Measurements from ENCODE around the gene NNT. TPM values are rescaled to one million over a fixed set of nuclear protein-coding genes. Genes with fewer than 3 reads are reported as not detected.
"Not testable (repeated sequence)": the region's sequence is repeated elsewhere in the genome, so short reads cannot be mapped to it uniquely, and the experiment has no call there.

Gene NNT
- total and polyA plus RNA-seq, 9 of the 15 experiments (the other 6 are each of a cell fraction or from before 2014, with no cell fraction given): 21.9 to 68.6 (median 42.2) TPM

- no peak for FAIRE-seq
- H3K4me3 ChIP-seq: no peak overlapping the region
- H3K9ac ChIP-seq (ENCODE audit: insufficient read depth in 1 of 2, low read depth in 2 of 2, low read length in 2 of 2): no peak overlapping the region
- in situ Hi-C loops (cut with MboI): no loop called here
- intact Hi-C loops (cut with micrococcal nuclease): loop anchor here (5.0 kb wide), 2 partner anchors 601 to 1041 kb away; no protein-coding TSS in a partner anchor
- DNase-seq (ENCODE audit: extremely low read depth in 1 of 4, low spot score in 3 of 4): no peak
- 5% methylated on average over 2 of the region's 2 CpGs for WGBS (ENCODE audit: insufficient coverage, low coverage, missing lambda C conversion rate)
- ATAC-seq: no peak
- no peak overlapping the region for H2AFZ ChIP-seq (ENCODE audit: low read depth, low read length)
- ChIA-PET CTCF (ENCODE audit: low intra/inter-chr PET ratio) (interaction anchor here (0.7 kb wide), 1 partner anchor 146 kb away, joined by 3 read pairs; no protein-coding TSS in a partner anchor), POLR2A (no interaction called here)
- TF ChIP-seq, protein P1, sequence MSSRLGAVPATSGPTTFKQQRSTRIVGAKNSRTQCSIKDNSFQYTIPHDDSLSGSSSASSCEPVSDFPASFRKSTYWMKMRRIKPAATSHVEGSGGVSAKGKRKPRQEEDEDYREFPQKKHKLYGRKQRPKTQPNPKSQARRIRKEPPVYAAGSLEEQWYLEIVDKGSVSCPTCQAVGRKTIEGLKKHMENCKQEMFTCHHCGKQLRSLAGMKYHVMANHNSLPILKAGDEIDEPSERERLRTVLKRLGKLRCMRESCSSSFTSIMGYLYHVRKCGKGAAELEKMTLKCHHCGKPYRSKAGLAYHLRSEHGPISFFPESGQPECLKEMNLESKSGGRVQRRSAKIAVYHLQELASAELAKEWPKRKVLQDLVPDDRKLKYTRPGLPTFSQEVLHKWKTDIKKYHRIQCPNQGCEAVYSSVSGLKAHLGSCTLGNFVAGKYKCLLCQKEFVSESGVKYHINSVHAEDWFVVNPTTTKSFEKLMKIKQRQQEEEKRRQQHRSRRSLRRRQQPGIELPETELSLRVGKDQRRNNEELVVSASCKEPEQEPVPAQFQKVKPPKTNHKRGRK (tag; IDR thresholded peaks at IDR 0.05): peak; percentile 59
- no peak for TF ChIP-seq MAFF (IDR thresholded peaks at IDR 0.05; ENCODE audit: low read length)
- no peak overlapping the region for H3K4me2 ChIP-seq (ENCODE audit: insufficient read depth, low read length)
- H3K36me3 ChIP-seq (ENCODE audit: control insufficient read depth, insufficient read depth, low read length): no peaks in the 10 kb centered on the region
- H3K9me1 ChIP-seq (ENCODE audit: control insufficient read depth, insufficient read depth, low read length): no peaks in the 10 kb centered on the region
- H3K27ac ChIP-seq (ENCODE audit: extremely low read depth, low read depth, low read length): no peak overlapping the region
- no peaks in the 10 kb centered on the region for H4K20me1 ChIP-seq (replicated peaks; ENCODE audit: control insufficient read depth, insufficient read depth, low read length)
- no peaks in the 10 kb centered on the region for H3K9me3 ChIP-seq (replicated peaks; ENCODE audit: control insufficient read depth, insufficient read depth, low read depth, low read length)
- H3K79me2 ChIP-seq (ENCODE audit: control insufficient read depth, insufficient read depth, low read length): no peaks in the 10 kb centered on the region
- H3K27me3 ChIP-seq (ENCODE audit: control insufficient read depth in 2 of 2, insufficient read depth in 2 of 2, low read length in 2 of 2): no peaks in the 10 kb centered on the region
- BruUV-seq (replicated peaks): no TSS peak
- no peaks in the 10 kb centered on the region for H3K4me1 ChIP-seq (replicated peaks in 1 of 2; ENCODE audit: control insufficient read depth in 2 of 2, insufficient read depth in 2 of 2, low read length in 2 of 2)
Observed at GRCh38 chr5:43730832-43731342, 127.9 kb downstream of the NNT start.

DNA sequence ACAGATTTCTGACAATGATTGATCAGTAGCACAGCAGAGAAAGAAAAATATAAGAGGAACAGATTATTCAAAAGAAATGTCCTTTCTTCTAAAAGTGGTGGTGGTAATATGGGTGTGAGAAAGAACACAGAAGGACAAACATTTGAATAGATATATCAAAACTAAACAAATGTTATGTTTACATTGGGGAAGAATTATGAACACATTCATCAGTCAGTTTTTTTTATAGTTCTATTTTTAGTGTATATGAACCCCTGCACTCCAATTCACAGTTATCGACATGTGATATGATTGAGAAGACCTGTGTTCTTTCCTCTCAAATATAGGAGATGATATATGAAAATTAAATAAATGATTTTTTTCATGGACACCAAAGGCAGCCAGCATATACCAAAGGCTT lies 128.6 kb downstream of the NNT start:
- in situ Hi-C loops (cut with MboI): no loop called here
- no peak overlapping the region for H3K4me2 ChIP-seq (ENCODE audit: insufficient read depth, low read length)

GRCh38 chr5:43745923-43746548 lies 143.1 kb downstream of the NNT start:
- H3K9ac ChIP-seq (ENCODE audit: insufficient read depth in 1 of 2, low read depth in 2 of 2, low read length in 2 of 2); H3K36me3 ChIP-seq (ENCODE audit: control insufficient read depth, insufficient read depth, low read length); H3K9me3 ChIP-seq (replicated peaks; ENCODE audit: control insufficient read depth, insufficient read depth, low read depth, low read length); H3K4me3 ChIP-seq; DNase-seq (ENCODE audit: extremely low read depth in 1 of 4, low spot score in 3 of 4); H3K27ac ChIP-seq (ENCODE audit: extremely low read depth, low read depth, low read length); H3K4me2 ChIP-seq (ENCODE audit: insufficient read depth, low read length); FAIRE-seq; CTCF ChIA-PET (ENCODE audit: low intra/inter-chr PET ratio); ATAC-seq; POLR2A ChIA-PET; H3K9me1 ChIP-seq (ENCODE audit: control insufficient read depth, insufficient read depth, low read length); H4K20me1 ChIP-seq (replicated peaks; ENCODE audit: control insufficient read depth, insufficient read depth, low read length); H3K27me3 ChIP-seq (ENCODE audit: control insufficient read depth in 2 of 2, insufficient read depth in 2 of 2, low read length in 2 of 2); BruUV-seq (replicated peaks); H2AFZ ChIP-seq (ENCODE audit: low read depth, low read length); in situ Hi-C loops (cut with MboI); intact Hi-C loops (cut with micrococcal nuclease); H3K79me2 ChIP-seq (ENCODE audit: control insufficient read depth, insufficient read depth, low read length); H3K4me1 ChIP-seq (replicated peaks in 1 of 2; ENCODE audit: control insufficient read depth in 2 of 2, insufficient read depth in 2 of 2, low read length in 2 of 2): not testable (repeated sequence)
- WGBS (ENCODE audit: insufficient coverage, low coverage, missing lambda C conversion rate): 2% methylated on average over 20 of the region's 32 CpGs

More for the DNA sequence above, 128.6 kb downstream of the NNT start:
- ChIA-PET POLR2A (no interaction called here), CTCF (ENCODE audit: low intra/inter-chr PET ratio) (no interaction called here)
- Histone ChIP-seq H3K4me3 (no peak overlapping the region), H3K36me3 (ENCODE audit: control insufficient read depth, insufficient read depth, low read length) (no peaks in the 10 kb centered on the region), H3K27me3 (ENCODE audit: control insufficient read depth in 2 of 2, insufficient read depth in 2 of 2, low read length in 2 of 2) (no peaks in the 10 kb centered on the region), H4K20me1 (replicated peaks; ENCODE audit: control insufficient read depth, insufficient read depth, low read length) (no peaks in the 10 kb centered on the region), H3K9me3 (replicated peaks; ENCODE audit: control insufficient read depth, insufficient read depth, low read depth, low read length) (no peaks in the 10 kb centered on the region), H3K4me1 (replicated peaks in 1 of 2; ENCODE audit: control insufficient read depth in 2 of 2, insufficient read depth in 2 of 2, low read length in 2 of 2) (no peaks in the 10 kb centered on the region), H2AFZ (ENCODE audit: low read depth, low read length) (no peak overlapping the region), H3K79me2 (ENCODE audit: control insufficient read depth, insufficient read depth, low read length) (no peaks in the 10 kb centered on the region), H3K9ac (ENCODE audit: insufficient read depth in 1 of 2, low read depth in 2 of 2, low read length in 2 of 2) (no peak overlapping the region), H3K9me1 (ENCODE audit: control insufficient read depth, insufficient read depth, low read length) (no peaks in the 10 kb centered on the region), H3K27ac (ENCODE audit: extremely low read depth, low read depth, low read length) (no peak overlapping the region)
- TF ChIP-seq KLF10 (CRISPR knock-in tag; IDR thresholded peaks at IDR 0.05) (no peak), SAP30 (IDR thresholded peaks at IDR 0.05; ENCODE audit: borderline replicate concordance, insufficient read depth, low read depth, low read length, poor library complexity, severe bottlenecking) (no peak), MAFG (tag; conservative IDR thresholded peaks at IDR 0.05) (no peak), TRIM24 (IDR thresholded peaks at IDR 0.05) (no peak), PRMT5 (CRISPR knock-in tag; IDR thresholded peaks at IDR 0.05) (no peak), BRF1 (IDR thresholded peaks at IDR 0.05; ENCODE audit: borderline replicate concordance, extremely low read depth, insufficient read length) (no peak), NCOR1 (IDR thresholded peaks at IDR 0.05) (no peak), GABPA (tag; conservative IDR thresholded peaks at IDR 0.05; ENCODE audit: low read depth) (no peak)
- FAIRE-seq: no peak
- WGBS (ENCODE audit: insufficient coverage, low coverage, missing lambda C conversion rate): 0% methylated on average over 1 of the region's 1 CpG
- no peak for ATAC-seq
- intact Hi-C loops (cut with micrococcal nuclease): loop anchor here (5.0 kb wide), 2 partner anchors 601 to 1041 kb away; no protein-coding TSS in a partner anchor
- DNase-seq (ENCODE audit: extremely low read depth in 1 of 4, low spot score in 3 of 4): no peak
- no TSS peak for BruUV-seq (replicated peaks)

Data from K562 (cell line).